HG02798 (cell line): ENCODE results near the gene SMOC1.

ENCODE experiments used
- ATAC-seq: cut with Tn5 transposase; IDR thresholded peaks from one replicate; pipeline ENCODE4 v1.9.1; 2021; ENCODE audit warnings: mild to moderate bottlenecking; ENCODE audit not compliant: unreplicated experiment, poor library complexity

Gene SMOC1

DNA sequence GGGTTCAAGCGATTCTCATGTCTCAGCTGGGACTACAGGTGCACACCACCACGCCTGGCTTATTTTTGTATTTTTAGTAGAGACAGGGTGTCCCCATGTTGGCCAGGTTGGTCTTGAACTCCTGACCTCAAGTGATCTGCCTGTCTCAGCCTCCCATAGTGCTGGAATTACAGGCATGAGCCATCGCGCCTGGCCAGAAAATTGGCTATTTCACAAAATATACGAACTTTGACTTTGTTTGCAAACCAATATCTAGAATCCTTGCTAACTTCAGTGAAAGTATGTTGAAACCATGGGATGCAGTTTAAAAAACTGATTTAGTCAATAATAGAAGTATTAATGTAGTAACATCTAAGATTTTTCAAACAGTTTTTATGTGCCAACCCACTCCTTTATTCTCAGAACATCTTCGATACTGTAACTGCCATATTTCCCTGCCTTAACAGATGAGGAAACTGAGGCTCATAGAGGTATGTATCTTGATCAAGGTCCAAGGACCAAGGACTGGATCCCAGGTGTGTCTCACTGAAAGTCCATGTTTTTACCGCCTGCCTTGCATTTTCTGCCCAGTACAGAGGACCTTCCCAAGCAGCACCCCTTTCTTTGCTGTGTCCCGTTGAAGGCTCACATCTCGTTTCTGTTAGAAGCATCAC lies 54.5 kb downstream of the SMOC1 start:
- ATAC-seq = no peak

DNA sequence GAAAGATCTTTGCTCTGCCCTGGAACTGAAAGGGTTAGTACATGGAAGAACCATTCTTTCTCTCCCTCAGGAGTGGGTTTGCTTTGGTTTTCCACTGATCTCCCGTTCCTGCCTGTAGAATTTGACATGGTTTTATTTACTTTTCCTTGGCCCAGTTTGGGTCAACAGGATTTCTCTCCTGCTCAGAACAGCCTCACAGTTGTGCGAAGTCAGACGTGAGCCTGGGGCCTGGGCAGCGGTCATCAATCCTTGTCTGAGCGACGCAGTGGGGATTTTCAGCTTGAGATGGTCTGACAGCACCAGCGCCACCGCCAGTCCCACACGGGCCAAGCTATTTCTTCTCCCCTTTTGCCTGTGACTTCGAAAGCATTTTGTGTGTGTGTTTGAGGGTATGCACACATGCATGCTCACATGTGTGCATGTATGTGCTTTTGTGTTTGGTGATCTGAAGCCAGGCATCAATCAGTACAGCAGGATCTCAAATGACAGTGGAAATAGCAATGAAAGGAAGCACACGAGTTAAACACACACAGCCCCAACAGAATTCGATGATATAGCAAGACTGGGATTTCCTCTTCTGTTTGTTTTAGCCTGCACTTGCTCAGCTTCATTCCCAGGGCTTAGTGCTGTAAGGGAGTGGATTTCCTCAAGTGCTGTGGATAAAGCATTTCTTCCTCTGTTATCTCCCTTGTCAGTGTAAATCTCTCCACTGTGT lies 58.3 kb downstream of the SMOC1 start:
- ATAC-seq = no peak

DNA sequence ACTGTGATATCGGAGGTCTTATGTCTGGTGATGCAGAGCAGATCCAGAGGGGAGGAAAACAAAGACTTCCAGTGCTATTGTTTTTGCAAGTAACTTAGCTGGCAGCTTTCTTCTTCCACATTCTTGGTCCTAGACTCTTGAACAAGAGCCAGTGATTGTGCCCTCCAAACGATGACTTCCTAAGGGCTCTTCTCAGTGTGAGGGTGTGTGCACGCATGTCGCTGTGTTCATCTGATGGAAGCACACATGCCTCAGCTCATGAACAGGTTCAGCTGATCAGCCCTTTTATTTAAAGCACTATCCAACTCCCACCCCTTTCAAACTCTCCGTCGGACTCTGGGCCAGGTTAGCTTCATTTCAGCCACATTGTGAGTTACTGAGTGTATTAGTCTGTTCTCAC lies 59.5 kb downstream of the SMOC1 start:
- no peak for ATAC-seq

DNA sequence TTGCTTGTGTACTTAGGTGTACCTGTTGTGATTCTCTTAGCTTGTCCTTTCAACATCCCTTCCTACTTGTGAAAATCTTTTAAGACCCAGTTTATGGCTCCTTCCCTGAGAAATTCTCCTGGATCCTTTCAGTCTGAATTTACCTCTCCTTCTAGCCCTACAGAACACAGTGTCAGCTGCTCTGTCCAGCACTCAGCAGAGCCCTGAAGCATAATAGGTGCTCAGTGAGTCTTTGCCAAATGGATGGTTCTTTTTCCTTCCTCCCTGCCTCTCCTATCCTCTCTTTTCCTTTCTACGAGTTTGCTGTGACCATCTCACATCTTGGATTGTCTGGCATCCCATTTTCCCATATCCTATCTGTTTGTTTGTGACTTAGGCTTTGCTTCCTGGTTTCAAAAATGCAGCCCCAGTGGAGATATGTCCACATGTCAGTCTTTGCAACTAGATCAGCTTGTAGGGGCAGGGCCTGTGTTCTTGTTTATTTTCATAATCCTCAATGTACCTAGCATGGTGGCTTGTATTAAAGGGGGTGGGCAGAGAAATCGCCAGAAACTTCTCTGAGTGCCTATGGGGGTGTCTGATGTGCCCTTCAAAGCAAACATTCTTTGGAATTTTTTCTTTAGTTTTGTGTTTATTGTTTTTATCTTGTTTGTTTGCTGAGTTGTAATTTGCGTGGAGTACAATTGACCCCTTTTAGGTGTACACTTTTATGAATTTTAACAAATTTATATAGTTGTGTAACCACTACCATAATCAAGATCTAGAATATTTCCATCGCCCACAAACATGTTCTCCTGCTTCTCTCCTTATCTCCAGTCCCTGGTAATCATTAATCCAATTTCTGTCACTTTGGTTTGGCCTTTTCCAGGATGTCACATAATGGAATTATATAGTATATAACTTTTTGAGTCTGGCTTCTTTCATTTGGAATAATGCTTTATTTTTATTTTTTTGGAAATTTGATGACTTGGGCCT lies 62.8 kb downstream of the SMOC1 start:
- no peak for ATAC-seq

DNA sequence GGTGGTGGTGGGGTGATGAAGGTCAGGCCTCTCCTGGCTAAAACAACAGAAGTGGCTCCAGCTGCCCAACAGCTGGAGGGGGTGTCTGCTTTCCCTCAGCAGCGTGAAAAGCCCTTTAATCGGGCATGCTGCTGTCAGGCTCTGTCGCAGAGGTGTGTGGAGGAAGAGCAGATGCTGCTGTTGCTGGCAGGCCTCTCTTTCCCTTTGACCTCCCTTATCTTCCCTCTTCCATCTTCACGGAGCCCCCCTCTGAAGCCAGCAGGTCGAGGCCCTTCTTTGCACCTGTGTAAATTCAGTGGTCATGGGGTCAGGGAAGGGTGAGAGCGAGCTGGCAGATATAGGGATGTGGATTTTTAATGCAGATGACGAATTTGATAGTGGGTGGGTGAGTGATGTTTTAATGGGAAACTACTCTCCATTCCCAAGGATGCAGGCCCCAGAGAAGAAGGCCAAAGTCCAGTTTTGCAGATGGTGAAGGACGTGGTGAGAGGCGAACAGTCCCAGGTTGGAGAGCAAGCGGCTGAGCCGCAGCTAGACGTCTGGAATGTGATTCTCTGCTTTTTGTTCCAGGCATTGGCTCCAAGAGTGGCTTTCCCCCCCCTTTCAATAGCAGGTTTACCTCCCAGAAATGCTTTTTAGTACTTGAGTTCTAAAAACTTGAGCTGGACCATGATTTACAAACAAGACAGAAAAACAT lies 64.0 kb downstream of the SMOC1 start:
- no peak for ATAC-seq

DNA sequence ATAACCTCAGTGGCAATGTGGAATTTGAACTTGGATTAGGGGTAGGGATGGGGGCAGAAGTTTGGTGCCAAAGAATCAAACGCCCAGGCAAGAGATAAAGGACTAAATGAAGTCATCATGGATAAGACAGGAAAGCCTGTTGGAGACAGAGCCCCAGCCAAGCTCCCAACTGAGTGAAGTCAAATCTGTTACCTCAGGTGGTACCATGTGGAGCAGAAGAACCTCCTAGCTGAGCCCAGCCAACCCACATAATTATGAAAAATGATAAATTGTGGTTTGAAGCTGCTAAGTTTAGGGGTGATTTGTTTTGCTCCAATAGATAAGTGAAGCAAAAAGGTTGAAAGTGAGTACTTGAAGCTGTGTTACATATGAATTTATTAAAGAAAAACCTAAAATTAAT lies 66.1 kb downstream of the SMOC1 start:
- no peak for ATAC-seq

DNA sequence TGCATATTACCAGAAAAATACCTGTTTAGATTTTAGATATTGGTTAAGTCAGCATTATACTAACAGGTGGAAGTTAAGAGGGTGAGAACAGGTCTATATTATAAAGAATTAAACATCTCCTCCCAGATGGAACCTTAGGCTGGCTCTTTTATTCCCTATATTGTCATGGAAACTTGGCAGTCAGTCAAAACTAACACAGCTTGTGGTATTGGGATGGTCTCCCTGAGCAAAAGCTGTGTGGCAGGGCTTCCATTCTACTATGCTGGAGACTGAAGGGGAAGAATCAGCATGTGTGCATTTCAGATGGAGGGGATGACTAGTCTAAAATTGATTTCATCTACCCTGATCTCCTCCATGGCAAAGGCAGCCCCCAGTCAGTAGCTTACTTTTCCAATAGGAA lies 66.7 kb downstream of the SMOC1 start:
- no peak for ATAC-seq

DNA sequence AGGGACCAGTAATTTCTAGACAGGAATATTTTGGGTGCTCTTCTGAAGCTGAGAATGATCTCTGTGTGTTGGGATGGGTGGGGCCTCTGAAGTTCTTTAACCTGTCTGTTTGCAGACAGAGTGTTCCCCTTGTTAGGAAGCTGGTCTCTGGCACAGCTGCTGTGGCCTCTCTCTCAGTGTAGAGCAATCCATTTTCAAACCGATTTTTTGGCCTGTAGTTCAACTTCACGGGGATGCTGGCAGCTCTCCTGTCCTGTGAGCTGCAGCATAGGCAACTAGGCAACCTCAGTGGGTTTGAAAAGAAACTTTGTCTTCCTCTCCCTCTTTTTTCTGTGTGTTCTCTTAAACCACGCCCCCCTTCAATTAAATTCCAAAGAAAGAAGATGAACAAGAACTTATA lies 69.1 kb downstream of the SMOC1 start:
- no peak for ATAC-seq

DNA sequence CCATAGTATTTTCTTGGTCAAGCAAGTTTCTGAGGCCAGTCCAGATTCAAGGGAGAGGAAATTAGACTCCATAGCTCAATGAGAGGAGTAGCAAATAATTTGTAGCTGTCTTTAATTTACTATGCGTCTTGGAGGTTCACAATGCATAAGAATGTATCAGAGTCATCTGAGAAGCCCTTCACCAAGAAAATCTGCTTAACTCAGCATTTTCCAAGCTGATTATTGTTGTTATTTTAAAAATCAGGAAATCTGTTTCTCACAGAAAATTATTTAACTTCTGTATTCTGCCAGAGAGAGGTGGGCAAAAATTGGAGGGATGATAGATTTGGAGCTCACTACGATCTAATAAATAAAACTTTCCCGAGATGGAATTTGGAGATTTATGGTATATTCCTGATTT lies 72.0 kb downstream of the SMOC1 start:
- ATAC-seq = no peak

DNA sequence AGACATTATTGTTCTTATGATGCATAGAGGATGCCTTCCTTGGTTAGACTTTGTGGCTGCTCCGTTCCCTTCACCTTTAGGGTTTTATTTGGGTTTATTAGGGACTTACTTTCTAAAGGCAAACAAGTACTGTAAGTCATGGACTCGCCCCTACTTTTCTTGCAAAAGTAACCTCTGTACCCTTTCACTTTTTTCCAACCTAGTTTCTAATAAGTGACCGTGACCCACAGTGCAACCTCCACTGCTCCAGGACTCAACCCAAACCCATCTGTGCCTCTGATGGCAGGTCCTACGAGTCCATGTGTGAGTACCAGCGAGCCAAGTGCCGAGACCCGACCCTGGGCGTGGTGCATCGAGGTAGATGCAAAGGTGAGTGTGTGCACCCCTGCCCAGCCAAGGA lies 72.7 kb downstream of the SMOC1 start:
- no peak for ATAC-seq

DNA sequence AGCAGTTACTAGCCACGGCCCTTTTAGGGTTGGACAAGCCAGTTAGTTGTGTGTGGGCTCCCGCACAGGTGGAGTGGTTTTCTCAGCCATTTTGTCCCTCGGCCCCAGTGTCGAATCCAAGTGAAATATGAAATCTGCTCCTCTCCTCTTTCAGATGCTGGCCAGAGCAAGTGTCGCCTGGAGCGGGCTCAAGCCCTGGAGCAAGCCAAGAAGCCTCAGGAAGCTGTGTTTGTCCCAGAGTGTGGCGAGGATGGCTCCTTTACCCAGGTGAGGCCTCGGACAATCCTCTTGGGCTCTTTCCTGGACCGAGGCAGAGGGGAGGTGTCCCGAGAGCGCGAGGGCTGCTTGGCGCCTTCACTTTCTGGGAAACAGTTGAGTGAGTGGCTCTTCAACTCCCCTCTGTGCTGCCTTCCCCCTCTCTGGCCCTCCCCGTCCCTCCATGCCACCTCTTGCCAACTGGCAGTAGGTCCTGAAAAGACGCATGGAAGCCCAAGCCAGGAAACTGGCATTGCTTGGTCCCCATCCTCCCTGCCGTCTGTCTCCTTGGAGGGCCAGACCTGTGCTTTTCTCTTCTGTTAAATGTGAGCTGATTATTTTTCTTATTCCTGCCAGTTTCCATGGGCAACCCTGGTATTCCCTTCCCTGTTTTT lies 74.2 kb downstream of the SMOC1 start:
- ATAC-seq = no peak

DNA sequence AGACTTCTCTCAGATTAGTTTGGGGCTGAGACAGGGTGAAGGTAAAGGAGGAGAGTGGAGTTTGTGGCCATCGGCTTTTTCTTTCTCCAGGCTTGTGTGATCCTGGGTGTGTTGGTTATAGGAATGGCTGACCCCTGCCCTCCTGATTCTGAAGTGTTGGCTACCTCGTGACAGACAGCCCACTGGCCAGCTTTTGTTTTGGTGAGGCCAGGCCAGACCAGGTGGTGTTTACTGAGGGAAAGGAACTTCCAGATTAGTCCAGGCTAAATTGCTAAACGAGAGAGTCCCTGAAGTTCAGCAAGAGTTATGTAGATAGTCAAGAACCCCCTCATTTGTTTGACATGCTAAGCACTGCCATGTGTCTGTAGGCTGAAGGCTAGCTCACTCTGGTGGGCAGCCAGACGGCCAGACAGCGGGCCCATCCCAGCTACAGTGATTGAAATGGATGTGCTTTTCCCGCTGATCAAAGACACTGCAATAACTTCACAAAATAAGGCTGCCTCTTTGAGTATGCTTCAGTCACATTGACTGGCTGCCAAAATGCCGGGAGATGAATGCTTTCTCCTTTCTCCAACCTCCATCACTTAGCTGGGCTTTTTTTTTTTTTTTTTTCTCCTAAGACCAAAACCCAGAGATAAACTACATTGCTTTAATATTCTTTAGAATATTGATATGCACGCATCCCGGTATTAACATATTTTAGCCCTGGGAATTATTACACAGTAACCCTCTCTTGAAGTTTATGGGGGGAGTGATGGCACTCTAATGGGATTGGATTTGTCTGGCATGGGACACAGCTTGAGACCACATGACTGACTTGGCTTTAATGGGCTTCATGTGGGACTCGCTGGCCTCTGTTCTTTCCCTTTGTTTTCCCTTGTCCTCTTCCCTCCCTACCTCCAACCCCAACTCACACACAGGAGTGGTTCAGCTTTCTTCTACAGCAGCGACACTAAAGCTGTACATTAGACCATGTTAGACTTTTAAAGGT lies 76.9 kb downstream of the SMOC1 start:
- ATAC-seq = no peak

DNA sequence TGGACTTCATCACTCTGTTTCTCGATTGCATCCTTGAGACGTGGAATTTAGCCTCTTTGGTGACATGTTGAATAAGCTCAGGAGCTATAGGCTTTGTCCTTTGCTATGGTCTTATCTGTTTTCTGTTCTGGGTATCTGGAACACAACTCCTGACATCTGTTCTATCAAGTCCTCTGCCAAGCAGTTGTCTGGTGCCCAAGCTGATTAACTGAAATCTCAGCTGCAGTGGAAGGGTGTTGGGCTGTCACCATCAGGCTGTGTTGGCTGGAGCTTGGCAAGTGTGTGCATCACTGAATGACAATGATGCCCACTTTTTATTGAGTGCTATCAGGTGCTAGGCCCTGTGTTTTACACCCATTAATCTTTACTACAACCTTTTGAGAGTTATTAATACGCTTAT lies 77.8 kb downstream of the SMOC1 start:
- ATAC-seq = no peak

DNA sequence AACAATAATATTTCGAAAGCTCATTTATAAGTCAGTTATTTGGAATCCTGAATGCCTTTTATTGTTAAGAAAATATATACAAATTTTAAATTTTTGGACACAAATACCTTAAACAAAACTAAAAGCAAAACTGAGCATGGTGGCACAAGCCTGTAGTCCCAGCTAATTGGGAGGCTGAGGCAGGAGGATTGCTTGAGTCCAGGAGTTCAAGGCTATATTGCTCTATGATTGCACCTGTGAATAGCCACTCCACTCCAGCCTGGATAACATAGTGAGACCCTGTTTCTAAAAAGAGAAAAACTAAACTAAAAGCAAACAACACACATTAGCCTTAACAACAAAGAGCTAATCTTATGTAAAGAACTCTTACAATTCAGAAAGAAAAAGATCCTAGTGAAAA lies 78.8 kb downstream of the SMOC1 start:
- no peak for ATAC-seq

DNA sequence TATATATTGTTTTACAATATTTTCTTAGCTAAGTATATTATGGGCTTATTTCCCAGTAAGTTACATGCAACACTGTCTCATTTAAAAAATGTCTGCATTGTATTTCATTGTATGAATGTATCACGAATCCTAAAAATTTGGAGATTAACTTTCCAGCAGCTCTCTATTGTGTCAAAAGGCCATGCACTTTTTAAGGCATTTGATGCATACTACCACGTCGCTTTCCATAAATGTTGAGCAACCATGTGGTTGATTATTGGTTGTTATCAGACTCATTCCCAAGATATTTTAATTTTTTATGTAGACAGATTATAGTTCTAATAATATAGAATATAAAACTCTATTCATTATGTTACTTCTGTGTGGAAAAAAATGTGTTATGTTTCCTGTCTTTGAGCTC lies 79.9 kb downstream of the SMOC1 start:
- no peak for ATAC-seq

DNA sequence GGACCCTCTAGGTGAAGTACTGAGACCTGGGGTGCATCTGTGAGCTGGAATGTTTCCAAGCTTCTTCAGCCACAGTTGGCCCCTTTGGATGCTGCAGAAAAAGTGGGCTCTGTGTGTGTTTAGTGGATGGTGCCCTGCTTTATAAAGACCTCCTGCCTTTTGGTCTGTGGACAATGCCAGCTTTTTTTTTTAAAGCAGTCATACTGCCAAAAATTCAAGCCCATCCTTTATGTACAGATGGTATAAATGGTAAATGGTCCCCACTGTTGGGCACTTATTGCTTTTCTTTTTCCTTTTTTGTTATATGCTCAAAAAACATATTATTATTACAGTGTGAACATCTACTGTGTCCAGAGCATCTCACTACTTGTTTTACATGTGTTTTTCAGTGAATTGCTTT lies 81.1 kb downstream of the SMOC1 start:
- no peak for ATAC-seq

DNA sequence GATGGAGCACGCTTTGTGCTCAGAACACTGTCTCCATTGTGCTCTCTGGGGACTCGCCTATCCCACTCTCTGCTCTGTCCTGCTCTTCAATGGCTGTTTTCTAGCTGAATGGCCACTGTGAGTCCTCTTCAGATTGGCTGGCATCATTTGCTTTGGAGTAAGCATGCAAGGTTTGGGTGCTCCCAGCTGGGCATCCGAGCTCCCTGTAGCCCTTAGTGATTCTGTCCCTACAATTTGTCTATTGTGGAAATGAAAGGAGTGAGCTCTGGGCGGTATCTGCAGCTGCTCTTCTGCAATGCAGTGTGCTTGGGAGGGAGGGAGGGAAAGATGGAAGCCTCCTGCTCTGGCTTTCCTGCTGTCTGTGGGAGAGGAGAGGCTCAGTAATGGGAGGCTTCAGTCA lies 84.8 kb downstream of the SMOC1 start:
- no peak for ATAC-seq

DNA sequence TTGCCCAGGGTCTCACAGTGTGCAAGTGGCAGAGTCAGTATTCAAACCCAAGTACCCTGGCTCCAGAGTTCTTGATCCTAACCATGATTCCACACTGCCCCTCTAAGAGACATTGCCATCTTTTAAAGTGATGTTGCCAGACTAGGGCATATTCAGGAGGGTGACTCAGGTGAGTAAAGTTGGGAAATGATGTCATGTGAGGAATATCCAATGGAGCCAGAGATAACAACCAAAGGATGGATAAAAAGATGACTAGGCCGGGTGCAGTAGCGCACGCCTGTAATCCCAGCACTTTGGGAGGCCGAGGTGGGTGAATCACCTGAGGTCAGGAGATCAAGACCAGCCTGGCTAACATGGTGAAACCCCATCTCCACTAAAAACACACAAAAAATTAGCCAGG lies 85.6 kb downstream of the SMOC1 start:
- no peak for ATAC-seq

DNA sequence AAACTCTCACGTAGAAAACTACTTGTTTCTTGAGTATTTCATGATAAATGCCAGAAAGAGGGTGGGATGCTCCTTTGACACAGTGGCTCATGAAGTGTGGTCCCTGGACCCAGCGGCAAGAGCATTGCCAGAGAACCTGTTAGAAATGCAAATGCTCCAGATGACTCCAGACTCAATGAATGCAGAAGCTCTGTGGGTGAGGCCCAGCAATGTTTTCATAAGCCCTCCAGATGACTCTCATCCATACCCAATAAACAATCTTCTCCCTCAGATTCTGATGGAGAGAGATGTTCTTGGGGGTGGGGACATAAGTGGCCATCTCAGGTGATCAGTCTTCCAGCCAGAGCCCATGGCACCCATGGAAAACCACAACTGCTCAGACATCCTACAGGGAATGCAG lies 88.9 kb downstream of the SMOC1 start:
- no peak for ATAC-seq
